H7 (cell line): ENCODE data around the gene SPIB. TPM values are rescaled to one million over a fixed set of nuclear protein-coding genes. Genes with fewer than 3 reads are reported as not detected.
"Not testable (repeated sequence)": the region's sequence is repeated elsewhere in the genome, so short reads cannot be mapped to it uniquely, and the experiment has no call there.

ENCODE experiments used
- DNase-seq: peaks from one replicate; pipeline ENCODE4 v3.0.0; 2012
- H3K27me3 ChIP-seq: 2 replicates; pipeline ENCODE4 v1.6.0; 2011; ENCODE audit warnings: mild to moderate bottlenecking, low read length; ENCODE audit not compliant: control insufficient read depth, insufficient read depth
- H3K36me3 ChIP-seq: replicated peaks from 2 replicates; pipeline ENCODE4 v1.5.1; 2011; ENCODE audit warnings: low read length; ENCODE audit not compliant: control insufficient read depth, insufficient read depth
- H3K4me3 ChIP-seq: 2 replicates; pipeline ENCODE4 v1.5.1; 2011; ENCODE audit warnings: low read depth, mild to moderate bottlenecking, control low read depth, low read length, moderate library complexity; ENCODE audit not compliant: insufficient read depth
- total RNA-seq: library from RNA; depleted of rRNA; stranded (reverse); fragments of >200 nt; shearing (Covaris generic); gene quantifications from 2 replicates; pipeline ENCODE4 v1.2.3, GENCODE V29; 2014

The SPIB gene
- total RNA-seq, 1 experiment from 2014 or later, result 8.8 TPM

GRCh38 chr19:50383852-50384684, 34.7 kb upstream of the SPIB start, which contains the start of gene POLD1:
Gene POLD1 (plus strand): TSS chr19:50384347. CDS start chr19:50398852, 14,505 bp downstream.
- peak; percentile 100 for DNase-seq
- H3K4me3 ChIP-seq, result peak within 1 kb of the TSS; percentile 58
- no peaks in the 10 kb centered on the region for H3K27me3 ChIP-seq
- H3K36me3 ChIP-seq, result peaks cover 26% of the 10 kb centered on the region

- peak; percentile 49 for DNase-seq
- H3K27me3 ChIP-seq, result no peaks in the 10 kb centered on the region
- H3K36me3 ChIP-seq, result peaks cover 19% of the 10 kb centered on the region
- H3K4me3 ChIP-seq, result peak overlapping the region; percentile 58
Measured at GRCh38 chr19:50384685-50385535, 33.8 kb upstream of the SPIB start.

GRCh38 chr19:50387176-50387867, 31.4 kb upstream of the SPIB start:
- peak; percentile 19 for DNase-seq
- peaks cover 11% of the 10 kb centered on the region for H3K36me3 ChIP-seq
- H3K27me3 ChIP-seq, result no peaks in the 10 kb centered on the region
- H3K4me3 ChIP-seq, result no peak overlapping the region

- no peak overlapping the region for H3K4me3 ChIP-seq
- peaks cover 12% of the 10 kb centered on the region for H3K36me3 ChIP-seq
- no peaks in the 10 kb centered on the region for H3K27me3 ChIP-seq
- DNase-seq, result no peak
Measured at GRCh38 chr19:50387868-50388245, 30.9 kb upstream of the SPIB start.

DNA sequence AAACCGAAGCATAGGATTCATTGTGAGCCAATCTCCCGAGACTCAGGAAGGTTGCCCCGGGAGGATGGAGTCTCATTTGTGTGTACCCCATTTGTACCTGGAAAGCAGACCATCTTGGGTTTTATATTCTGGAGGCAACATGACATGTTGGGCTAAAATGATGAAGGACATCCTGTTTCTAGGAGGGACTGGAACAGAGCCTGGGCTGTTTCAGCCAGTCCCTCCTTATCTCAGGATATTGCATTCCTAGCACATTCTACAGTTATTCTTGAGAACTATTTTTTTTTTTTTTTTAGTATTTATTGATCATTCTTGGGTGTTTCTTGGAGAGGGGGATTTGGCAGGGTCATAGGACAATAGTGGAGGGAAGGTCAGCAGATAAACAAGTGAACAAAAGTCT, 28.4 kb upstream of the SPIB start:
- H3K4me3 ChIP-seq, H3K27me3 ChIP-seq, DNase-seq: not testable (repeated sequence)
- peaks cover 12% of the 10 kb centered on the region for H3K36me3 ChIP-seq

DNA sequence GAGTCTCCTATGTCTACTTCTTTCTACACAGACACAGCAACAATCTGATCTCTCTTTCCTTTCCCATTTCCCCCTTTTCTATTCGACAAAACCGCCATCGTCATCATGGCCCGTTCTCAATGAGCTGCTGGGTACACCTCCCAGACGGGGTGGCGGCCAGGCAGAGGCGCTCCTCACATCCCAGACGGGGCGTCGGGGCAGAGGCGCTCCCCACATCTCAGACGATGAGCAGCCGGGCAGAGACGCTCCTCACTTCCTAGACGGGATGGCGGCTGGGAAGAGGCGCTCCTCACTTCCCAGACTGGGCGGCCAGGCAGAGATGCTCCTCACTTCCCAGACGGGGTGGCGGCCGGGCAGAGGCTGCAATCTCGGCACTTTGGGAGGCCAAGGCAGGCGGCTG, 27.8 kb upstream of the SPIB start:
- DNase-seq, H3K4me3 ChIP-seq, H3K27me3 ChIP-seq: not testable (repeated sequence)
- peaks cover 12% of the 10 kb centered on the region for H3K36me3 ChIP-seq

DNA sequence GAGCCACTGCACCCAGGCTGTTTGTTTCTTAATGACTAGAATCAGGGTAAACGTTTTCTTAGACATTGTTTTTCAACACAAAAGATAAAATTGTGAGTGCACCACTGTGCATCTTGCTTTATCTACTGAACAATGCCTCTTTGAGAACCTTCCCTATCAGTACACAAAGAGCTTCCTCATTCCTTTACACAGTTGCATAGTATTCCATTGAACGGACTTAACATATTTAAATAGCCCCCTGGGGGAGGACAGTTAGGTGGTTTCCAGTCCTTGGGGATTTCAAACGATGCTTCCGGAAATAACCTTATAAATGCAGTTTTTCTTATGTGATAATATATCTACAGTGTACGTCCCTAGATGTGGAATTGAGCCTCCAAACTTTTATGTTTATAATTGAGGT, 26.0 kb upstream of the SPIB start:
- Histone ChIP-seq H3K4me3 (no peak overlapping the region), H3K27me3 (no peaks in the 10 kb centered on the region), H3K36me3 (peaks cover 3% of the 10 kb centered on the region)
- DNase-seq, result peak; percentile 8

DNA sequence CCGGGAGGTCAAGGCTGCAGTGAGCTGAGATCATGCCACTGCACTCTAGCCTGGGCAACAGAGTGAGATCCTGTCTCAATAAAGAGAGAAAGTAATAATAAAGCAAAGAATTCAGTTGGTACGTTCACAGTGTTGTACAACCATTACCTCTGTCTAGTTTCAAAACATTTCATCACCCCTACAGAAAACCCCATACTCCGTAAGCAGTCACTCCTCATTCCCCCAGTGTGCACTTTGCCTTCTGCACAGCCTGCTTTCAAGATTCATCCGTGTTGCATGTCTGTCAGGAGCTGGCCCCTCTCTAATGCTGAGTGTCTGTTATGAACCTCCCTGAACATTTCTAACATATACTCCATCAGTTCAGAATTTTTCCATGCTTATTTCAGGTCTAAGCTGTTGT, 25.1 kb upstream of the SPIB start:
- no peak for DNase-seq
- peaks cover 2% of the 10 kb centered on the region; the same call in 1 of the 2 replicates for H3K36me3 ChIP-seq
- no peaks in the 10 kb centered on the region for H3K27me3 ChIP-seq
- no peak overlapping the region for H3K4me3 ChIP-seq

DNA sequence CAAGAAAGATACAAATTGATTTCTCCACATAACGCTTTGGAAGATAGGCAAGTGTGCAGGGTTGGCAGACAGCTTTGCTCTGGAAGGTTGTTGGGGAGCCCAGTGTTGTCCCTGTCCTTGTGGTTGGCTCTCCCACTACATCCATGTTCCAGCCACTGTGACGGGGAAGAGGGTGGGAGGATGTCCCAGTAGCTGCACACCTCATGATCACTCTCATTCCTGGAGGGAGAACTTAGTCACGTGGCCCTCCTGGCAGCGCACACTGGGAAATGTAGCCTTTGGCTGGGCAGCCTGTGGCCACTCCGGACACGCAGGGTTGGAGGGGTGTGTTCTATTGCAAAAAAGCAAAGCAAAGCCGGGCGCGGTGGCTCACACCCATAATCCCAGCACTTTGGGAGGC, 24.7 kb upstream of the SPIB start:
- peak; percentile 12 for DNase-seq
- Histone ChIP-seq H3K36me3 (peaks cover 5% of the 10 kb centered on the region), H3K27me3 (no peaks in the 10 kb centered on the region), H3K4me3 (no peak overlapping the region)

- H3K36me3 ChIP-seq, result peaks cover 7% of the 10 kb centered on the region
- no peak overlapping the region for H3K4me3 ChIP-seq
Measured at GRCh38 chr19:50398675-50399367, 19.9 kb upstream of the SPIB start.

GRCh38 chr19:50399368-50399745, 19.4 kb upstream of the SPIB start:
- H3K36me3 ChIP-seq, result peaks cover 9% of the 10 kb centered on the region
- no peaks in the 10 kb centered on the region for H3K27me3 ChIP-seq
- no peak for DNase-seq
- H3K4me3 ChIP-seq, result no peak overlapping the region

More at GRCh38 chr19:50398675-50399367, 19.9 kb upstream of the SPIB start:
- DNase-seq, result no peak
- no peaks in the 10 kb centered on the region for H3K27me3 ChIP-seq

DNA sequence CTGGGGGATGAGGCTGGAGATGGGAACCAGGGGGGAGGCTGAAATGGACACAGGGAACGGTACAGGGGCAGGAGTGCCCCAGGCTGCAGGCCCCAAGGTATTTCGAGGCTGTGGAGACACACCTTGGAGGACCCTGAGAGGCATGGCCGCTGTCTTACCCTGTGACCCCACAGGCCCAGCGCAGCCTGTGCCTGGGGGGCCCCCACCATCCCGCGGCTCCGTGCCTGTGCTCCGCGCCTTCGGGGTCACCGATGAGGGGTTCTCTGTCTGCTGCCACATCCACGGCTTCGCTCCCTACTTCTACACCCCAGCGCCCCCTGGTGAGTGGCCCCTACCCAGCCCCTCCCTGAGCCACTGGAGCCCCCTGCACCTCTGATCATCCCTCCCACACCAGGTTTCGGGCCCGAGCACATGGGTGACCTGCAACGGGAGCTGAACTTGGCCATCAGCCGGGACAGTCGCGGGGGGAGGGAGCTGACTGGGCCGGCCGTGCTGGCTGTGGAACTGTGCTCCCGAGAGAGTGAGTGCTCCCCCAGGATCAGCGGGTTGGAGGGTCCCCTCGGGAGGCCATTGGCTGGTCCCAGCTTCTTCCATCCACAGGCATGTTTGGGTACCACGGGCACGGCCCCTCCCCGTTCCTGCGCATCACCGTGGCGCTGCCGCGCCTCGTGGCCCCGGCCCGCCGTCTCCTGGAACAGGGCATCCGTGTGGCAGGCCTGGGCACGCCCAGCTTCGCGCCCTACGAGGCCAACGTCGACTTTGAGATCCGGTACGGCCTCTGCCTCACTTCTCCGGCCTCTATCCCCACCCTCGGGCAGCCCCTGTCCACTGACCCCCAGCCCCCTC, 16.9 kb upstream of the SPIB start:
- Histone ChIP-seq H3K4me3 (no peak overlapping the region), H3K36me3 (peaks cover 13% of the 10 kb centered on the region), H3K27me3 (no peaks in the 10 kb centered on the region)
- DNase-seq, result peak; percentile 74

- Histone ChIP-seq H3K27me3 (no peaks in the 10 kb centered on the region), H3K36me3 (peaks cover 13% of the 10 kb centered on the region), H3K4me3 (no peak overlapping the region)
- DNase-seq, result no peak
Measured at GRCh38 chr19:50402544-50403301, 16.0 kb upstream of the SPIB start.
